Colonic mucosa (tissue), 4 donors: Measurements from ENCODE around the gene ASPSCR1. TPM values are rescaled to one million over a fixed set of nuclear protein-coding genes. Genes with fewer than 3 reads are reported as not detected.
"Not testable (repeated sequence)": the region's sequence is repeated elsewhere in the genome, so short reads cannot be mapped to it uniquely, and the experiment has no call there.

Experiments
- DNase-seq: peaks from one replicate; pipeline ENCODE4 v3.0.0-alpha.2; 2020
- H3K27ac ChIP-seq: fragments of 200-600 bp; one replicate; pipeline ENCODE4 v1.8.0; 2021
- H3K27me3 ChIP-seq: fragments of 200-600 bp; one replicate; pipeline ENCODE4 v1.8.0; 2021
- H3K36me3 ChIP-seq: fragments of 200-600 bp; one replicate; pipeline ENCODE4 v1.8.0; 2021
- H3K4me1 ChIP-seq: fragments of 200-600 bp; one replicate; pipeline ENCODE4 v1.8.0; 2021; ENCODE audit warnings: mild to moderate bottlenecking
- H3K4me3 ChIP-seq: fragments of 200-600 bp; one replicate; pipeline ENCODE4 v1.8.0; 2021
- H3K9ac ChIP-seq, 2 donors: one replicate each; pipeline ENCODE4 v1.7.0; 2013; ENCODE audit warnings: control low read depth in 2 of 2, low read depth in 2 of 2, low read length in 2 of 2
- H3K9me3 ChIP-seq: fragments of 200-600 bp; one replicate; pipeline ENCODE4 v1.8.0; 2021
- CTCF ChIP-seq: fragments of 200-600 bp; IDR thresholded peaks from one replicate; pipeline ENCODE4 v1.8.0; 2022; ENCODE audit warnings: antibody characterized with exemption, mild to moderate bottlenecking
- intact Hi-C: fragments of 100-400 bp; cut with DNase I; formaldehyde crosslinking; loops from one replicate; pipeline ENCODE4 v1.14.1; 2022
- total RNA-seq, 2 donors: library from RNA; stranded (reverse); fragmentation: NEBNext Ultra II Directional in 1 of 2; extraction: Animal tissue kit (Norgen Biotek cat#: 25700) in 1 of 2; gene quantifications; one replicate each; pipeline ENCODE4 v1.2.1, GENCODE V29; 2021
- donor health status: healthy.
- donor health status: DM: no; HTN: no; CAD: no.
- donor health status: DM: no; HTN: no; CAD: no.

ASPSCR1 gene
- total RNA-seq, 2 donors from 2014 or later = 21.7 to 43.0 TPM

GRCh38 chr17:81973432-81973831, 4.0 kb upstream of the ASPSCR1 start:
- no peak for TF ChIP-seq CTCF
- Histone ChIP-seq H3K4me3 (no peak overlapping the region), H3K4me1 (peaks cover under 1% of the 10 kb centered on the region), H3K27ac (no peak overlapping the region), H3K27me3 (no peaks in the 10 kb centered on the region), H3K36me3 (no peaks in the 10 kb centered on the region), H3K9ac (no peak overlapping the region), H3K9me3 (no peaks in the 10 kb centered on the region)
- no peak for DNase-seq
- intact Hi-C loops = no loop called here

GRCh38 chr17:81976332-81977210, 858 bp upstream of the ASPSCR1 start:
- H3K4me3 ChIP-seq = peak overlapping the region; percentile 96
- peak; percentile 57 for DNase-seq
- no peaks in the 10 kb centered on the region for H3K27me3 ChIP-seq

GRCh38 chr17:81978524-81979298, 1.3 kb downstream of the ASPSCR1 start:
- TF ChIP-seq CTCF = no peak
- Histone ChIP-seq H3K27me3 (no peaks in the 10 kb centered on the region), H3K27ac (no peak overlapping the region), H3K4me3 (peak overlapping the region; percentile 96), H3K4me1 (no peaks in the 10 kb centered on the region), H3K36me3 (no peaks in the 10 kb centered on the region), H3K9me3 (no peaks in the 10 kb centered on the region), H3K9ac (no peak overlapping the region)
- DNase-seq = no peak
- intact Hi-C loops = no loop called here

More at GRCh38 chr17:81976332-81977210, 858 bp upstream of the ASPSCR1 start:
- no peaks in the 10 kb centered on the region for H3K36me3 ChIP-seq
- TF ChIP-seq CTCF = no peak
- H3K9ac ChIP-seq = peak overlapping the region; percentile 86 to 89
- no peaks in the 10 kb centered on the region for H3K4me1 ChIP-seq
- H3K27ac ChIP-seq = peak overlapping the region; percentile 74
- H3K9me3 ChIP-seq = no peaks in the 10 kb centered on the region
- intact Hi-C loops = no loop called here

- intact Hi-C loops = no loop called here
- H3K36me3 ChIP-seq = no peaks in the 10 kb centered on the region
- no peak for DNase-seq
- no peak overlapping the region for H3K4me3 ChIP-seq
- H3K4me1 ChIP-seq = no peaks in the 10 kb centered on the region
- H3K27ac ChIP-seq = no peak overlapping the region
- no peaks in the 10 kb centered on the region for H3K27me3 ChIP-seq
- TF ChIP-seq CTCF = no peak
- no peaks in the 10 kb centered on the region for H3K9me3 ChIP-seq
- H3K9ac ChIP-seq = no peak overlapping the region
Observed at GRCh38 chr17:81980122-81980521, 2.7 kb downstream of the ASPSCR1 start.

GRCh38 chr17:81980707-81981343, 3.4 kb downstream of the ASPSCR1 start:
- H3K27me3 ChIP-seq = no peaks in the 10 kb centered on the region
- H3K9ac ChIP-seq = no peak overlapping the region
- no peak for TF ChIP-seq CTCF
- peaks cover under 1% of the 10 kb centered on the region for H3K36me3 ChIP-seq
- H3K4me3 ChIP-seq = no peak overlapping the region
- no peaks in the 10 kb centered on the region for H3K9me3 ChIP-seq
- intact Hi-C loops = no loop called here
- no peaks in the 10 kb centered on the region for H3K4me1 ChIP-seq
- H3K27ac ChIP-seq = no peak overlapping the region
- DNase-seq = no peak

- not testable (repeated sequence) for H3K36me3 ChIP-seq
Observed at GRCh38 chr17:81981511-81981910, 4.1 kb downstream of the ASPSCR1 start.

More at GRCh38 chr17:81981511-81981910, 4.1 kb downstream of the ASPSCR1 start:
- H3K9me3 ChIP-seq, intact Hi-C loops, H3K9ac ChIP-seq, DNase-seq, H3K27ac ChIP-seq, H3K27me3 ChIP-seq, H3K4me1 ChIP-seq, H3K4me3 ChIP-seq: not testable (repeated sequence)
